H9 (cell line): ENCODE data around the gene IQSEC1. TPM values are rescaled to one million over a fixed set of nuclear protein-coding genes. Genes with fewer than 3 reads are reported as not detected.

Experiments used
- DNase-seq: peaks from one replicate; pipeline ENCODE4 v3.0.0-alpha.2; 2017
- H2AFZ ChIP-seq: one replicate; pipeline ENCODE4 v1.6.1; 2013; ENCODE audit warnings: mild to moderate bottlenecking, low read length, control low read depth, moderate library complexity
- H2AK5ac ChIP-seq: 2 replicates; pipeline ENCODE4 v1.6.1; 2013; ENCODE audit warnings: low read length, control low read depth, mixed read lengths; ENCODE audit not compliant: insufficient read length
- H2BK120ac ChIP-seq: one replicate; pipeline ENCODE4 v1.6.1; 2013; ENCODE audit warnings: low read depth, mild to moderate bottlenecking, low read length, control low read depth, inconsistent platforms; ENCODE audit not compliant: poor library complexity, severe bottlenecking
- H2BK12ac ChIP-seq: 2 replicates; pipeline ENCODE4 v1.6.1; 2013; ENCODE audit warnings: low read length, control low read depth, mixed read lengths, low read depth; ENCODE audit not compliant: insufficient read length
- H2BK15ac ChIP-seq: 2 replicates; pipeline ENCODE4 v1.6.1; 2013; ENCODE audit warnings: low read depth, low read length, control low read depth
- H2BK20ac ChIP-seq: one replicate; pipeline ENCODE4 v1.6.1; 2013; ENCODE audit warnings: low read depth, mild to moderate bottlenecking, low read length, control low read depth, inconsistent platforms; ENCODE audit not compliant: poor library complexity, severe bottlenecking
- H2BK5ac ChIP-seq: 2 replicates; pipeline ENCODE4 v1.6.1; 2013; ENCODE audit warnings: low read length, control low read depth, mixed read lengths; ENCODE audit not compliant: insufficient read length
- H3K14ac ChIP-seq: 2 replicates; pipeline ENCODE4 v1.6.1; 2013; ENCODE audit warnings: low read length, control low read depth; ENCODE audit not compliant: insufficient read depth
- H3K18ac ChIP-seq: 2 replicates; pipeline ENCODE4 v1.6.1; 2013; ENCODE audit warnings: low read depth, mild to moderate bottlenecking, mixed read lengths, low read length, control low read depth; ENCODE audit not compliant: insufficient read length
- H3K23ac ChIP-seq: 2 replicates; pipeline ENCODE4 v1.6.1; 2013; ENCODE audit warnings: low read length, control low read depth, mixed read lengths, low read depth; ENCODE audit not compliant: insufficient read length
- H3K23me2 ChIP-seq: 2 replicates; pipeline ENCODE4 v1.6.1; 2013; ENCODE audit warnings: low read depth, mild to moderate bottlenecking, mixed read lengths, low read length, control low read depth; ENCODE audit not compliant: insufficient read length, poor library complexity, severe bottlenecking
- H3K27ac ChIP-seq: 2 replicates; pipeline ENCODE4 v1.5.1; 2013; ENCODE audit warnings: low read length, control low read depth, mixed read lengths, low read depth; ENCODE audit not compliant: insufficient read length
- H3K27me3 ChIP-seq: 2 replicates; pipeline ENCODE4 v1.6.1; 2013; ENCODE audit warnings: low read length, control low read depth, inconsistent platforms; ENCODE audit not compliant: insufficient read depth
- H3K4ac ChIP-seq: 2 replicates; pipeline ENCODE4 v1.6.1; 2013; ENCODE audit warnings: low read depth, mild to moderate bottlenecking, control low read depth, inconsistent platforms, low read length, moderate library complexity
- H3K4me1 ChIP-seq: 2 replicates; pipeline ENCODE4 v1.6.1; 2013; ENCODE audit warnings: low read length, control low read depth, inconsistent platforms; ENCODE audit not compliant: insufficient read depth
- H3K4me2 ChIP-seq: 2 replicates; pipeline ENCODE4 v1.6.1; 2013; ENCODE audit warnings: low read length, control low read depth, mixed read lengths; ENCODE audit not compliant: insufficient read length, insufficient read depth
- H3K56ac ChIP-seq: 2 replicates; pipeline ENCODE4 v1.6.1; 2013; ENCODE audit warnings: low read depth, mild to moderate bottlenecking, mixed read lengths, low read length, control low read depth; ENCODE audit not compliant: insufficient read length
- H3K79me1 ChIP-seq: 2 replicates; pipeline ENCODE4 v1.6.1; 2013; ENCODE audit warnings: low read depth, mild to moderate bottlenecking, moderate library complexity, low read length, control low read depth, inconsistent platforms; ENCODE audit not compliant: insufficient read depth, poor library complexity, severe bottlenecking
- H3K79me2 ChIP-seq: 2 replicates; pipeline ENCODE4 v1.6.1; 2013; ENCODE audit warnings: low read length, control low read depth, inconsistent platforms; ENCODE audit not compliant: insufficient read depth
- H3K9ac ChIP-seq: 2 replicates; pipeline ENCODE4 v1.6.1; 2013; ENCODE audit warnings: low read length, control low read depth, mixed read lengths; ENCODE audit not compliant: insufficient read length; ENCODE audit errors: extremely low read depth
- H3K9me3 ChIP-seq: one replicate; pipeline ENCODE4 v1.6.1; 2013; ENCODE audit warnings: low read depth, low read length, inconsistent platforms; ENCODE audit not compliant: control insufficient read depth
- H3T11ph ChIP-seq: one replicate; pipeline ENCODE4 v1.6.1; 2013; ENCODE audit warnings: mild to moderate bottlenecking, low read length, control low read depth, inconsistent platforms
- H4K20me1 ChIP-seq: one replicate; pipeline ENCODE4 v1.6.1; 2013; ENCODE audit not compliant: control insufficient read depth, insufficient read length, insufficient read depth
- H4K5ac ChIP-seq: 2 replicates; pipeline ENCODE4 v1.6.1; 2013; ENCODE audit warnings: low read depth, mild to moderate bottlenecking, mixed read lengths, low read length, control low read depth; ENCODE audit not compliant: insufficient read length
- H4K8ac ChIP-seq: replicated peaks from 2 replicates; pipeline ENCODE4 v1.6.1; 2013; ENCODE audit warnings: low read length, control low read depth, mixed read lengths, low read depth; ENCODE audit not compliant: insufficient read length
- H4K91ac ChIP-seq: 2 replicates; pipeline ENCODE4 v1.6.1; 2013; ENCODE audit warnings: low read depth, mild to moderate bottlenecking, moderate library complexity, mixed read lengths, low read length, control low read depth; ENCODE audit not compliant: insufficient read length
- H3K27ac Mint-ChIP-seq, 3 experiments: 2 replicates in 2 of 3; 3 replicates in 1 of 3; pipeline ENCODE4 v1.8.0; 2020 to 2021; ENCODE audit warnings: mixed read lengths in 3 of 3, mild to moderate bottlenecking in 1 of 3, moderate library complexity in 1 of 3
- H3K27me3 Mint-ChIP-seq: 2 replicates; pipeline ENCODE4 v1.8.0; 2021; ENCODE audit warnings: low read depth, mild to moderate bottlenecking, moderate library complexity, mixed read lengths
- H3K36me3 Mint-ChIP-seq, 3 experiments: 2 replicates in 2 of 3; 3 replicates in 1 of 3; pipeline ENCODE4 v1.8.0; 2020 to 2021; ENCODE audit warnings: low read depth in 3 of 3, mixed read lengths in 3 of 3; ENCODE audit not compliant: insufficient read depth in 1 of 3
- H3K4me1 Mint-ChIP-seq, 2 experiments: 2 replicates each; pipeline ENCODE4 v1.8.0; 2020; ENCODE audit warnings: mixed read lengths in 2 of 2
- H3K4me3 Mint-ChIP-seq, 2 experiments: 2 replicates in 1 of 2; 3 replicates in 1 of 2; pipeline ENCODE4 v1.8.0; 2020 to 2021; ENCODE audit warnings: mild to moderate bottlenecking in 2 of 2, mixed read lengths in 2 of 2, moderate library complexity in 1 of 2
- H3K9me3 Mint-ChIP-seq, 2 experiments: 2 replicates in 1 of 2; 3 replicates in 1 of 2; pipeline ENCODE4 v1.8.0; 2020; ENCODE audit warnings: mild to moderate bottlenecking in 2 of 2, mixed read lengths in 2 of 2, moderate library complexity in 1 of 2
- CTCF ChIP-seq: fragments of 200-600 bp; sonication (generic); conservative IDR thresholded peaks from 3 replicates; pipeline ENCODE4 v1.8.0; 2021; ENCODE audit warnings: antibody characterized with exemption, mild to moderate bottlenecking
- WGBS: extraction: QIAGEN DNeasy Blood & Tissue Kit; methylation state at CpG from one replicate; pipeline ENCODE4 v1.1.7; 2013; ENCODE audit warnings: missing lambda C conversion rate, low lambda C conversion rate, mixed read lengths; ENCODE audit not compliant: insufficient read length; ENCODE audit errors: extremely low coverage; 5-methylcytosine and 5-hydroxymethylcytosine counted together
- total RNA-seq: library from RNA; stranded (reverse); gene quantifications from 2 replicates; pipeline ENCODE4 v1.2.1, GENCODE V29; 2021

The IQSEC1 gene
- total RNA-seq, 1 experiment from 2014 or later = 19.1 TPM

GRCh38 chr3:13008155-13008995 lies 64.9 kb downstream of the IQSEC1 start:
- Histone ChIP-seq H4K5ac (no peak overlapping the region), H2AFZ (no peak overlapping the region), H3K27me3 (no peaks in the 10 kb centered on the region), H3K56ac (no peak overlapping the region), H3K23me2 (no peaks in the 10 kb centered on the region), H3K9ac (no peak overlapping the region), H4K20me1 (no peaks in the 10 kb centered on the region), H2AK5ac (no peak overlapping the region), H4K8ac (no peak overlapping the region), H2BK120ac (no peak overlapping the region), H3K4me1 (peaks cover 2% of the 10 kb centered on the region; the same call in 1 of the 2 replicates), H3K79me1 (no peaks in the 10 kb centered on the region), H3K9me3 (no peaks in the 10 kb centered on the region), H2BK20ac (no peak overlapping the region), H4K91ac (no peak overlapping the region), H3K27ac (no peak overlapping the region), H2BK5ac (no peak overlapping the region), H3K14ac (no peak overlapping the region; the same call in 1 of the 2 replicates), H3K4ac (no peak overlapping the region), H3K79me2 (no peaks in the 10 kb centered on the region), H3K4me2 (no peak overlapping the region), H2BK12ac (no peak overlapping the region), H2BK15ac (no peak overlapping the region), H3K23ac (no peak overlapping the region), H3T11ph (no peak overlapping the region), H3K18ac (no peak overlapping the region)
- DNase-seq = no peak
- WGBS = no CpG with 5 or more reads among the region's 17 CpGs
- peaks cover 6% of the 10 kb centered on the region for H3K27me3 Mint-ChIP-seq
- peaks cover 25 to 46% of the 10 kb centered on the region in 2 experiments for H3K4me1 Mint-ChIP-seq
- H3K36me3 Mint-ChIP-seq = no peaks in the 10 kb centered on the region
- no peak for TF ChIP-seq CTCF
- no peak overlapping the region for H3K4me3 Mint-ChIP-seq
- peak overlapping the region in 1 of 3 experiments; percentile 83; a peak in 2 of 7 replicates for H3K27ac Mint-ChIP-seq
- H3K9me3 Mint-ChIP-seq = no peaks in the 10 kb centered on the region
